Type B pancreatic cell (in vitro differentiated cells): ENCODE results near the gene SGIP1. TPM values are rescaled to one million over a fixed set of nuclear protein-coding genes. Genes with fewer than 3 reads are reported as not detected.

ENCODE experiments used
- DNase-seq: peaks from one replicate; pipeline ENCODE4 v3.0.0; 2021; ENCODE audit warnings: mixed read lengths; ENCODE audit not compliant: unreplicated experiment; ENCODE audit errors: extremely low spot score
- H3K27ac Mint-ChIP-seq: 2 replicates; pipeline ENCODE4 v1.8.0; 2021; ENCODE audit warnings: mild to moderate bottlenecking, mixed read lengths
- H3K27me3 Mint-ChIP-seq: 2 replicates; pipeline ENCODE4 v1.8.0; 2021; ENCODE audit warnings: mixed read lengths
- H3K36me3 Mint-ChIP-seq: 2 replicates; pipeline ENCODE4 v1.8.0; 2021; ENCODE audit warnings: mixed read lengths
- H3K4me1 Mint-ChIP-seq: one replicate; pipeline ENCODE4 v1.8.0; 2021; ENCODE audit warnings: mixed read lengths; ENCODE audit not compliant: unreplicated experiment
- H3K4me3 Mint-ChIP-seq: 2 replicates; pipeline ENCODE4 v1.8.0; 2021; ENCODE audit warnings: mild to moderate bottlenecking, mixed read lengths
- H3K9me3 Mint-ChIP-seq: 2 replicates; pipeline ENCODE4 v1.8.0; 2021; ENCODE audit warnings: mixed read lengths
- CTCF ChIP-seq: fragments of 200-600 bp; sonication (generic); conservative IDR thresholded peaks from 2 replicates; pipeline ENCODE4 v1.5.0; 2021; ENCODE audit warnings: antibody characterized with exemption, mild to moderate bottlenecking
- total RNA-seq: library from RNA; stranded (reverse); gene quantifications from 2 replicates; pipeline ENCODE4 v1.2.1, GENCODE V29; 2021; ENCODE audit warnings: low replicate concordance

Gene SGIP1
- total RNA-seq, 1 donor from 2014 or later: 3.4 TPM

DNA sequence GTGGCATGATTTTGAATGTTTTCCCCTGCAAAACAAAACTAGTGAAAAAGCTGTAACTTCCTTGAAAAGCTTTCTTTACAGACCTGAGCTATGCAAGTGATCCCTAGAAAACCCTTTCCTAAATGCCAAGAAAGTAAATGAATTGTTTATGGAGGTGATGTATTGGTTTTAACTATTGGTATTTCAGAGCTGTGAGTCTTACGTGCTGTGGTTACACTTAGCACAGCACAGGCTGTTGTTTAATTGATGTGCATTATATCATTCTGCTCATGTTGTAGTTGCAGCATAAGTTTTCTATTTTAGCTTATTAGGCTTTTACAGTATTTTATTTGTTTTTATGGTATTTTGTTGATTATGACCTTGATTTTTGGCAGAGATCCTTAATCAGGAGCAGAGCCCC lies 144.2 kb downstream of the SGIP1 start:
- no peak overlapping the region for H3K27ac Mint-ChIP-seq
- TF ChIP-seq CTCF: no peak
- H3K4me1 Mint-ChIP-seq: peaks cover 7% of the 10 kb centered on the region
- no peak overlapping the region for H3K4me3 Mint-ChIP-seq
- no peaks in the 10 kb centered on the region for H3K36me3 Mint-ChIP-seq
- no peak for DNase-seq
- H3K9me3 Mint-ChIP-seq: no peaks in the 10 kb centered on the region
- H3K27me3 Mint-ChIP-seq: no peaks in the 10 kb centered on the region

- DNase-seq: no peak
- Mint-ChIP-seq H3K27me3 (no peaks in the 10 kb centered on the region), H3K4me1 (peaks cover 7% of the 10 kb centered on the region), H3K27ac (no peak overlapping the region), H3K4me3 (no peak overlapping the region), H3K9me3 (no peaks in the 10 kb centered on the region), H3K36me3 (no peaks in the 10 kb centered on the region)
- TF ChIP-seq CTCF: no peak
Observed at GRCh38 chr1:66679140-66679539, 145.2 kb downstream of the SGIP1 start.

GRCh38 chr1:66681686-66682085 lies 147.7 kb downstream of the SGIP1 start:
- H3K4me3 Mint-ChIP-seq: no peak overlapping the region
- H3K9me3 Mint-ChIP-seq: no peaks in the 10 kb centered on the region
- H3K27me3 Mint-ChIP-seq: no peaks in the 10 kb centered on the region
- no peak for TF ChIP-seq CTCF
- peaks cover 5% of the 10 kb centered on the region for H3K4me1 Mint-ChIP-seq
- H3K27ac Mint-ChIP-seq: no peak overlapping the region
- DNase-seq: no peak
- H3K36me3 Mint-ChIP-seq: no peaks in the 10 kb centered on the region

DNA sequence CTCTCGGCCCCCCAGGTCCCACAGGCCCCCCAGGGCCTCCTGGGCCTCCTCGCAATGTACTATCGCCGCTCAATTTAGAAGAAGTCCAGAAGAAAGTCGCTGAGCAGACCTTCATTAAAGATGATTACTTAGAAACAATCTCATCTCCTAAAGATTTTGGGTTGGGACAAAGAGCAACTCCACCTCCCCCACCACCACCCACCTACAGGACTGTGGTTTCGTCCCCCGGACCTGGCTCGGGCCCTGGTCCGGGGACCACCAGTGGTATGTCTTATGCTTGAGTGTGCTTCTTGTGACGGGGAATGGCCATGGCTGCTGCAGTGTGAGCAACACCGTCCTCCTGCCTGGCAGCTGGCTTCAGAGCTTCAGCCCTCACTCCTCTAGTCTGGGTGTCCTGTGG lies 148.2 kb downstream of the SGIP1 start:
- H3K27ac Mint-ChIP-seq: no peak overlapping the region
- no peaks in the 10 kb centered on the region for H3K27me3 Mint-ChIP-seq
- H3K9me3 Mint-ChIP-seq: no peaks in the 10 kb centered on the region
- no peak overlapping the region for H3K4me3 Mint-ChIP-seq
- H3K4me1 Mint-ChIP-seq: peaks cover 1% of the 10 kb centered on the region
- H3K36me3 Mint-ChIP-seq: no peaks in the 10 kb centered on the region
- TF ChIP-seq CTCF: no peak
- DNase-seq: no peak

- no peak for TF ChIP-seq CTCF
- H3K4me1 Mint-ChIP-seq: peaks cover 6% of the 10 kb centered on the region
- DNase-seq: no peak
- no peaks in the 10 kb centered on the region for H3K9me3 Mint-ChIP-seq
- no peaks in the 10 kb centered on the region for H3K36me3 Mint-ChIP-seq
- H3K27me3 Mint-ChIP-seq: no peaks in the 10 kb centered on the region
- H3K4me3 Mint-ChIP-seq: no peak overlapping the region
- no peak overlapping the region for H3K27ac Mint-ChIP-seq
Observed at GRCh38 chr1:66684353-66684752, 150.4 kb downstream of the SGIP1 start.

GRCh38 chr1:66685265-66685664 lies 151.3 kb downstream of the SGIP1 start:
- Mint-ChIP-seq H3K9me3 (no peaks in the 10 kb centered on the region), H3K27me3 (no peaks in the 10 kb centered on the region), H3K4me1 (peaks cover 9% of the 10 kb centered on the region), H3K4me3 (no peak overlapping the region), H3K27ac (no peak overlapping the region), H3K36me3 (no peaks in the 10 kb centered on the region)
- TF ChIP-seq CTCF: no peak
- no peak for DNase-seq
